ENCODE measurements around the gene MKNK1.

Gene MKNK1

DNA sequence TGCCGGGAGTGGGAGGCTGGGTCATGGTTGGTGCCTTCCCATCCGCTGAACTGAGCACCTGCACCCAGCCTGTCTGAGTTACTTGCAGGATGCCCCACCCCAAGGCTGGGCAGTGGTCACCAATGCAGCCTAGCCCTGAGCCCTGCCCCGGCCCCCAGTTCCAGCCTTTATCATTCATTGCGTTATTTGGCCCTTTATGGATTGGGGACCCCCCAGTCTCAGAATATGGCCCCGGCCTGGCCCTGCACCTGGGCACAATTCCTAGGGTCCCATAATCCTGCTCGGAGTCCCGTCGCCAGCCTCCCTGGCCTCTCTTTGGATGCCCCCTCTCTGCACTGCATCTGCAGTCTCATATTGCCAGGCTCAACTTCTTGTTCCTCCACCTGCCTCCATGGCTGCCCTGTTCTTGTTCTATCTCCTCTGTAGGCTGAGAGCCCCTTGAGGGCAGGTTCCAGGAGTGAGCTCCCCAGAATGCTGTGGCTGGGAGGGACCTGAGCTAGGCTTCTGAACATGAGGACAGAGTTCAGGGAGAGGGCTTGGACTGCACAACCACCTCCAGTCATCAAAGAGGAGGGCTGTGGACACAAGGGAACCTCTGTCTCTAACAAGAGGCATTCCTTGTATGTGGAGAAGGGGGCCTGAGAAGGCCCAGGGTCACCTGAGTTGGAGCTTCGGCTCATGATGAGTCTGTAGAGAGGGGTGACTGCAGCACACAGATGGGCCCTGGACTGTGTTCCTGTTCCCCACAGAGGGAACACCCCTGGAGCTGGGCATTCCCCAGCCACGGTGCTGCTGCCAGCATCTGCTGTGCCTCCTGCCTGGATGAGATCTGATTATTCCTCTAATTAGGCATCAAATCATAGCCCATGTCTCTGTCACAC lies 51.5 kb downstream of the MKNK1 start:
- H3K4me1 ChIP-seq = no peaks in the 10 kb centered on the region
- no peaks in the 10 kb centered on the region for H3K27me3 ChIP-seq (ENCODE audit: control insufficient read depth, insufficient read depth, low read length)
- no peaks in the 10 kb centered on the region for H3K79me2 ChIP-seq

DNA sequence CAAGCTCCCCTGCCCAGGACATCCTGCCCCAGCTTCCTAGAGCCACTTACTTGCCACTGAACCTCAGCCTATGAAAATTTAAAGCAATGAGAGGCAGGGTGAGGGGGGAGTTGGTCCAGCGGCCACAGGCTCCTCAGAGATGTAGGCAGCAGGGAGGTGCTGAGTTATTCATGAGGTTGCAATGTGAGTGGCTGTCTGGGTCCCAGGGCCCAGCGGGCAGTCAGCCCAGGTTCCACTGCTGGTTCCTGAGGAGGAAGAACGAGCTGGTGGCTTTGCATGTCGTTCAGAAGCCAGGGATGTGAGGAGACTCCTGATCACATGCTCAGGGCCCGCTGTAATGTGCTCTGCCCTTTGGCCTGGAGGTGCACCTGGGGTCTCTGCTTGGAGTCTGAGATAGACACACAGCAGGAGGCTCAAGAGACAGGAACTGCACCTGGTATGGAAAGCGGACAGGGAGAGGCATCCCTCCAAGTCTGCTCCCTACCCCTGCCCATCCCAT lies 52.4 kb downstream of the MKNK1 start, which contains the start of gene KNCN:
TSS of gene KNCN (minus strand) at position 51 of the 499 bp plus-strand sequence. CDS start 432 bp downstream, outside the sequence.
- Histone ChIP-seq H3K9ac (no peak within 1 kb of the TSS), H3K79me2 (no peaks in the 10 kb centered on the region), H2AFZ (no peak within 1 kb of the TSS), H3K36me3 (ENCODE audit: control insufficient read depth, insufficient read depth, low read length) (no peaks in the 10 kb centered on the region), H3K27me3 (ENCODE audit: control insufficient read depth, insufficient read depth, low read length) (no peaks in the 10 kb centered on the region), H3K9me3 (ENCODE audit: control insufficient read depth, low read length) (no peaks in the 10 kb centered on the region), H3K4me1 (no peaks in the 10 kb centered on the region), H3K4me2 (ENCODE audit: low read length) (no peak within 1 kb of the TSS), H3K4me3 (ENCODE audit: low read depth, low read length) (no peak within 1 kb of the TSS), H3K27ac (no peak within 1 kb of the TSS)
- TF ChIP-seq, protein P1, sequence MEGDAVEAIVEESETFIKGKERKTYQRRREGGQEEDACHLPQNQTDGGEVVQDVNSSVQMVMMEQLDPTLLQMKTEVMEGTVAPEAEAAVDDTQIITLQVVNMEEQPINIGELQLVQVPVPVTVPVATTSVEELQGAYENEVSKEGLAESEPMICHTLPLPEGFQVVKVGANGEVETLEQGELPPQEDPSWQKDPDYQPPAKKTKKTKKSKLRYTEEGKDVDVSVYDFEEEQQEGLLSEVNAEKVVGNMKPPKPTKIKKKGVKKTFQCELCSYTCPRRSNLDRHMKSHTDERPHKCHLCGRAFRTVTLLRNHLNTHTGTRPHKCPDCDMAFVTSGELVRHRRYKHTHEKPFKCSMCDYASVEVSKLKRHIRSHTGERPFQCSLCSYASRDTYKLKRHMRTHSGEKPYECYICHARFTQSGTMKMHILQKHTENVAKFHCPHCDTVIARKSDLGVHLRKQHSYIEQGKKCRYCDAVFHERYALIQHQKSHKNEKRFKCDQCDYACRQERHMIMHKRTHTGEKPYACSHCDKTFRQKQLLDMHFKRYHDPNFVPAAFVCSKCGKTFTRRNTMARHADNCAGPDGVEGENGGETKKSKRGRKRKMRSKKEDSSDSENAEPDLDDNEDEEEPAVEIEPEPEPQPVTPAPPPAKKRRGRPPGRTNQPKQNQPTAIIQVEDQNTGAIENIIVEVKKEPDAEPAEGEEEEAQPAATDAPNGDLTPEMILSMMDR (IDR thresholded peaks at IDR 0.05) = no peak

More for the DNA sequence above, 51.5 kb downstream of the MKNK1 start:
- Histone ChIP-seq H3K9ac (no peak overlapping the region), H3K27ac (no peak overlapping the region), H3K4me2 (ENCODE audit: low read length) (no peak overlapping the region), H2AFZ (no peak overlapping the region), H3K9me3 (ENCODE audit: control insufficient read depth, low read length) (no peaks in the 10 kb centered on the region), H3K36me3 (ENCODE audit: control insufficient read depth, insufficient read depth, low read length) (no peaks in the 10 kb centered on the region), H3K4me3 (ENCODE audit: low read depth, low read length) (no peak overlapping the region)
- TF ChIP-seq, protein P1 (IDR thresholded peaks at IDR 0.05) = no peak

DNA sequence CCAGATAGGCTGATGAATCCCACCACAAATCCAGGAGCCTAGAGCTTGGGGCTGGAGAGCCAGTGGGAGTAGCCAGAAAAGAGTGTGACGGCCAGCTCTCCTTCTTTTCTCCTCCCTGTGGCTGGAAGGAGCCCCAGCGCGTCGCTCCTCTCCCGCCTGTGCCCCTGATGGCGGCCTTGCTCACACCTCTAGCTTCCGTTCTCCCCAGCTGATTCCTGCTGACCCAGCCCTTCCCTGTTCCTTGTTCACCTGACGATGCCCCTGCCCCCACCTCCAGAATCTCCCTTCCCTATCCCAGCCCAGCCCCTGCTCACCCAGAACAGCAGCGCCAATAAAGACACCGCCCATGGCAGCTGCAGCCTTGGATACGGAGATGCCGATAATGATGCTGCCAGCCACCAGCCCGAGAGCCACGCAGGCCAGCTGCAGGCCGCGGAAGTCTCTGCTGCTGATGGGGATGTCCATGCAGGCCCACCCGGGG lies 53.3 kb downstream of the MKNK1 start:
- no peak overlapping the region for H3K27ac ChIP-seq
- no peak overlapping the region for H3K9ac ChIP-seq
- H3K4me2 ChIP-seq (ENCODE audit: low read length) = no peak overlapping the region
- no peaks in the 10 kb centered on the region for H3K36me3 ChIP-seq (ENCODE audit: control insufficient read depth, insufficient read depth, low read length)
- H3K9me3 ChIP-seq (ENCODE audit: control insufficient read depth, low read length) = no peaks in the 10 kb centered on the region
- H2AFZ ChIP-seq = no peak overlapping the region
- H3K4me3 ChIP-seq (ENCODE audit: low read depth, low read length) = no peak overlapping the region
- TF ChIP-seq, protein P1 (IDR thresholded peaks at IDR 0.05) = no peak
- H3K79me2 ChIP-seq = no peaks in the 10 kb centered on the region
- no peaks in the 10 kb centered on the region for H3K4me1 ChIP-seq
- no peaks in the 10 kb centered on the region for H3K27me3 ChIP-seq (ENCODE audit: control insufficient read depth, insufficient read depth, low read length)

DNA sequence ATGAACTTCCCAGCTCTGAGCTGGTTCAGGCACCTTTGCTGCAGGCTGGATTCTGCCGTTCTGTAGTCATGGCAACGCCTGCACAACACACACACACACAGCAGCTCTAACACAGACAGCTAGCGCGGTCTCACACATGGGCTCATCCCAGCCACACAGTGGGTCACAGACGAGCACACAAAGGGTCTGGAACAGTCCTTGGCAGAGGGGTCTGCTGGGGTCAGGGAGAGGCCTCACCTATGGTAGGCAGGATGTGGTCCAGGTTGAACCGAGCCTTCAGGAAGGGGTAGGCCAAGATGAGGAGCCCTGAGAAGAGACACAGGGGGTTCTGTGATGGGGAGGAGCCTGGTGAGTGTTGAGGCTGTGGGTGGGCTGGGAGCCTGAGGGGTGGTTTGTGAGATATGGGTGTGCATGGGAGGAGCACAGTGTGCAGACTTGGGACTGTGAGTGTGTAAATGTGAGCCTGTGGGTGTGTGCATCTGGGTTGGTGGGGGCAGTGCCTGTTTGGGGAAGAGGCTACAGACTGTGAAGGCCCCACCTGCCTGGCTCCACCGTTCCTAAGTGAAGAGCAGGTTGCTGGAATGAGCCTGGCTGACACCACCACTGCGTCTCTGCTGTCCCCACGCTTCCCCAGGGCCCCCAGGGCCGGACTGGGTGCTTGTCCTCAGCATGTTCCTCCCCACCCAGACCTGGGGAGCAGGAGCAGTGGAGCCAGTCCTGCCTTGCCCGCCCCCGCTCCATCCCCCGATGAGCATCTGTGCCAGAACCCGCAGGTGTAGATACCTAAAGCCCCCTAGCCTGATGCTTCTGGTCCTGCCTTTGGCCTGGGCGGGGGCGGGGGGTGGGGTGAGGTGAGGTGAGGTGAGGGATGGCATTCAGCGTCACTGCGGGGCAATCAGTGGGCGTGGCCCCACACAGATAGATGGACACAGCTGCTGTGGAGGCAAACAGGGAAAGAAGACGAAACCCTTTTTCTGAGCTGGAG lies 54.1 kb downstream of the MKNK1 start:
- Histone ChIP-seq H3K9me3 (ENCODE audit: control insufficient read depth, low read length) (no peaks in the 10 kb centered on the region), H3K4me1 (no peaks in the 10 kb centered on the region), H3K9ac (no peak overlapping the region), H3K36me3 (ENCODE audit: control insufficient read depth, insufficient read depth, low read length) (no peaks in the 10 kb centered on the region), H3K27ac (no peak overlapping the region), H3K4me2 (ENCODE audit: low read length) (no peak overlapping the region), H3K27me3 (ENCODE audit: control insufficient read depth, insufficient read depth, low read length) (no peaks in the 10 kb centered on the region), H3K79me2 (no peaks in the 10 kb centered on the region), H2AFZ (no peak overlapping the region), H3K4me3 (ENCODE audit: low read depth, low read length) (no peak overlapping the region)
- TF ChIP-seq, protein P1 (IDR thresholded peaks at IDR 0.05) = no peak

Data from parathyroid adenoma (tissue), 2 donors.